GM12878 (cell line): Measurements from ENCODE around the gene FBXW8. TPM values are rescaled to one million over a fixed set of nuclear protein-coding genes. Genes with fewer than 3 reads are reported as not detected.

Experiments used
- ETV6 ChIP-seq, 2 experiments: fragments of 450-650 bp in 1 of 2; IDR thresholded peaks in 1 of 2; conservative IDR thresholded peaks in 1 of 2; 2 replicates each; pipeline ENCODE4 v1.6.1; 2014; ENCODE audit warnings: antibody characterized with exemption in 1 of 2, borderline replicate concordance in 1 of 2, low read depth in 1 of 2, mild to moderate bottlenecking in 1 of 2, moderate library complexity in 1 of 2
- GABPA ChIP-seq: IDR thresholded peaks from 2 replicates; pipeline ENCODE4 v1.6.1; 2014; ENCODE audit warnings: antibody characterized with exemption, low read depth, mild to moderate bottlenecking, inconsistent platforms
- HDAC6 ChIP-seq: fragments of 200-600 bp; sonication (generic); IDR thresholded peaks from one replicate; pipeline ENCODE4 v1.8.0; 2017; ENCODE audit warnings: antibody characterized with exemption; ENCODE audit not compliant: unreplicated experiment
- IRF5 ChIP-seq: fragments of 450-650 bp; IDR thresholded peaks from 2 replicates; pipeline ENCODE4 v1.6.1; 2017; ENCODE audit warnings: borderline replicate concordance
- JUNB ChIP-seq: IDR thresholded peaks from 2 replicates; pipeline ENCODE4 v1.6.1; 2016; ENCODE audit warnings: antibody characterized with exemption, mild to moderate bottlenecking
- JUND ChIP-seq: IDR thresholded peaks from 2 replicates; pipeline ENCODE4 v1.6.1; 2012; ENCODE audit warnings: low read depth, mild to moderate bottlenecking, low read length, improper control_type of control experiment, moderate library complexity
- MLLT1 ChIP-seq: fragments of 450-650 bp; IDR thresholded peaks from 2 replicates; pipeline ENCODE4 v1.6.1; 2016; ENCODE audit warnings: mild to moderate bottlenecking
- MTA2 ChIP-seq: fragments of 450-650 bp; IDR thresholded peaks from 2 replicates; pipeline ENCODE4 v1.6.1; 2016; ENCODE audit warnings: low read depth, mild to moderate bottlenecking, moderate library complexity
- MYC ChIP-seq: IDR thresholded peaks from 2 replicates; pipeline ENCODE4 v1.6.1; 2011; ENCODE audit warnings: mild to moderate bottlenecking, low read length, moderate library complexity, inconsistent platforms; ENCODE audit not compliant: insufficient read depth, insufficient replicate concordance, insufficient read length, severe bottlenecking
- NFXL1 ChIP-seq: fragments of 450-650 bp; IDR thresholded peaks from 2 replicates; pipeline ENCODE4 v1.6.1; 2017; ENCODE audit warnings: antibody characterized with exemption, mild to moderate bottlenecking, borderline replicate concordance
- NRF1 ChIP-seq: conservative IDR thresholded peaks from 2 replicates; pipeline ENCODE4 v1.6.1; 2011; ENCODE audit warnings: mild to moderate bottlenecking, low read depth, low read length, improper control_type of control experiment
- PKNOX1 ChIP-seq: fragments of 450-650 bp; IDR thresholded peaks from 2 replicates; pipeline ENCODE4 v1.6.1; 2016; ENCODE audit warnings: mild to moderate bottlenecking
- PML ChIP-seq: IDR thresholded peaks from 2 replicates; pipeline ENCODE4 v1.6.1; 2012; ENCODE audit warnings: low read length, inconsistent platforms
- POLR2AphosphoS2 ChIP-seq: IDR thresholded peaks from 2 replicates; pipeline ENCODE4 v1.6.1; 2011; ENCODE audit warnings: low read depth, mild to moderate bottlenecking, low read length, improper control_type of control experiment, moderate library complexity
- RAD21 ChIP-seq: IDR thresholded peaks from 2 replicates; pipeline ENCODE4 v1.6.1; 2011; ENCODE audit warnings: mild to moderate bottlenecking, low read depth, low read length, moderate library complexity; ENCODE audit not compliant: insufficient read depth
- RCOR1 ChIP-seq: conservative IDR thresholded peaks from 2 replicates; pipeline ENCODE4 v1.6.1; 2012; ENCODE audit warnings: low read depth, low read length, improper control_type of control experiment
- RELA ChIP-seq: fragments of 450-650 bp; IDR thresholded peaks from 2 replicates; pipeline ENCODE4 v1.8.0; 2014; ENCODE audit warnings: borderline replicate concordance; ENCODE audit not compliant: partially characterized antibody
- SIN3A ChIP-seq: IDR thresholded peaks from 2 replicates; pipeline ENCODE4 v1.6.1; 2012; ENCODE audit warnings: low read depth, low read length, improper control_type of control experiment
- SUPT20H ChIP-seq: IDR thresholded peaks from 2 replicates; pipeline ENCODE4 v1.6.1; 2011; ENCODE audit warnings: low read depth, mild to moderate bottlenecking, low read length, moderate library complexity, borderline replicate concordance; ENCODE audit not compliant: control insufficient read depth
- TCF3 ChIP-seq: IDR thresholded peaks from 2 replicates; pipeline ENCODE4 v1.6.1; 2012; ENCODE audit warnings: low read depth, mild to moderate bottlenecking, low read length, borderline replicate concordance; ENCODE audit not compliant: insufficient read depth
- ZBED1 ChIP-seq: IDR thresholded peaks from 2 replicates; pipeline ENCODE4 v1.6.1; 2016; ENCODE audit warnings: borderline replicate concordance
- ZBTB11 ChIP-seq: fragments of 450-650 bp; formaldehyde crosslinking; IDR thresholded peaks from 2 replicates; pipeline ENCODE4 v1.5.0; 2022; ENCODE audit warnings: mild to moderate bottlenecking, missing genetic modification characterization
- polyA plus RNA-seq, 11 experiments: library from polyadenylated mRNA; depleted of rRNA in 4 of 11; unstranded in 6 of 11; stranded (reverse) in 5 of 11; fragments of >200 nt; fragmentation: Nextera tagmentation in 4 of 11; fragmentation: Illumina TruSeq in 1 of 11; extraction: Ambion mirVana in 4 of 11; extraction: Trizol in 1 of 11; gene quantifications; 1 replicate in 1 of 11; 2 replicates in 10 of 11; pipeline versions ENCODE4 v1.2.1 to v1.2.3, GENCODE V29; 2011 to 2016; ENCODE audit warnings: inconsistent platforms in 2 of 11, missing spikeins in 2 of 11, low read depth in 1 of 11
- total RNA-seq, 4 experiments: library from RNA; depleted of rRNA in 3 of 4; stranded (reverse); fragments of >200 nt in 3 of 4; fragmentation: Illumina TruSeq in 1 of 4; extraction: Trizol in 1 of 4; gene quantifications; 2 replicates each; pipeline versions ENCODE4 v1.2.1 to v1.2.3, GENCODE V29; 2013 to 2021

The FBXW8 gene
- total and polyA plus RNA-seq, 10 of the 15 experiments (the other 5 are each of a cell fraction or from before 2014, with no cell fraction given) = 0.49 to 7.5 (median 4.4) TPM

- TF ChIP-seq ZBED1 (no peak), NFXL1 (no peak), NRF1 (no peak), SIN3A (peak; percentile 73; the same call in 1 of the 2 replicates), IRF5 (no peak), SUPT20H (no peak), ZBTB11 (CRISPR knock-in tag) (peak; percentile 91), ETV6 (conservative IDR thresholded peaks at IDR 0.05 in 1 of 2, IDR thresholded peaks at IDR 0.05 in 1 of 2; ENCODE audit: borderline replicate concordance in 1 of 2, low read depth in 1 of 2) (0 out of 4 replicates have a peak, but pooled peaks of 1 of the 2 experiments have one; percentile 16), PML (no peak), RELA (no peak), JUND (no peak), RAD21 (no peak), PKNOX1 (peak; percentile 78), RCOR1 (no peak), MTA2 (no peak), TCF3 (0 out of 2 replicates have a peak, but pooled peaks have one; percentile 46), MYC (peak; percentile 62), GABPA (peak; percentile 93), MLLT1 (no peak), POLR2AphosphoS2 (no peak; the same call in 1 of the 2 replicates), HDAC6 (peak; percentile 46), JUNB (no peak)
These were observed at the start of gene FBXW8 (continued) for GRCh38 chr12:116910645-116911451.
